HFFc6 (cell line): Measurements from ENCODE around the gene ASCC2. TPM values are rescaled to one million over a fixed set of nuclear protein-coding genes. Genes with fewer than 3 reads are reported as not detected.

Source experiments
- DNase-seq: peaks from one replicate; pipeline ENCODE4 v3.0.0-alpha.2; 2018
- H3K27ac Mint-ChIP-seq: 2 replicates; pipeline ENCODE4 v1.8.0; 2020; ENCODE audit warnings: mild to moderate bottlenecking, mixed read lengths
- H3K27me3 Mint-ChIP-seq: 2 replicates; pipeline ENCODE4 v1.8.0; 2021; ENCODE audit warnings: mild to moderate bottlenecking, moderate library complexity, mixed read lengths; ENCODE audit not compliant: insufficient read depth
- H3K36me3 Mint-ChIP-seq: 2 replicates; pipeline ENCODE4 v1.8.0; 2021; ENCODE audit warnings: low read depth, mixed read lengths
- H3K4me1 Mint-ChIP-seq: 2 replicates; pipeline ENCODE4 v1.8.0; 2020; ENCODE audit warnings: low read depth, mixed read lengths
- H3K4me3 Mint-ChIP-seq: 2 replicates; pipeline ENCODE4 v1.8.0; 2020; ENCODE audit warnings: mild to moderate bottlenecking, moderate library complexity, mixed read lengths
- H3K9me3 Mint-ChIP-seq: 2 replicates; pipeline ENCODE4 v1.8.0; 2020; ENCODE audit warnings: mild to moderate bottlenecking, mixed read lengths
- total RNA-seq, 6 experiments: library from RNA; stranded (reverse); fragmentation: NEBNext Ultra II Directional; extraction: Animal tissue kit (Norgen Biotek cat#: 25700); gene quantifications; 2 replicates in 1 of 6; 3 replicates in 5 of 6; pipeline ENCODE4 v1.2.3, GENCODE V29; 2021
- TF ChIP-seq, protein P1 (sequence below): fragments of 200-600 bp; sonication (generic); IDR thresholded peaks from 2 replicates; pipeline ENCODE4 v1.5.0; 2021; ENCODE audit warnings: antibody characterized with exemption, mild to moderate bottlenecking

ASCC2 gene
- total RNA-seq, 6 experiments from 2014 or later = 60.1 to 73.6 (median 66.4) TPM

GRCh38 chr22:29825578-29825977, 12.5 kb downstream of the ASCC2 start:
- Mint-ChIP-seq H3K4me1 (peaks cover 28% of the 10 kb centered on the region), H3K27me3 (no peaks in the 10 kb centered on the region; the same call in 1 of the 2 replicates), H3K27ac (no peak overlapping the region), H3K9me3 (no peaks in the 10 kb centered on the region), H3K4me3 (no peak overlapping the region), H3K36me3 (peaks cover 46% of the 10 kb centered on the region)
- DNase-seq = no peak
- TF ChIP-seq, protein P1, sequence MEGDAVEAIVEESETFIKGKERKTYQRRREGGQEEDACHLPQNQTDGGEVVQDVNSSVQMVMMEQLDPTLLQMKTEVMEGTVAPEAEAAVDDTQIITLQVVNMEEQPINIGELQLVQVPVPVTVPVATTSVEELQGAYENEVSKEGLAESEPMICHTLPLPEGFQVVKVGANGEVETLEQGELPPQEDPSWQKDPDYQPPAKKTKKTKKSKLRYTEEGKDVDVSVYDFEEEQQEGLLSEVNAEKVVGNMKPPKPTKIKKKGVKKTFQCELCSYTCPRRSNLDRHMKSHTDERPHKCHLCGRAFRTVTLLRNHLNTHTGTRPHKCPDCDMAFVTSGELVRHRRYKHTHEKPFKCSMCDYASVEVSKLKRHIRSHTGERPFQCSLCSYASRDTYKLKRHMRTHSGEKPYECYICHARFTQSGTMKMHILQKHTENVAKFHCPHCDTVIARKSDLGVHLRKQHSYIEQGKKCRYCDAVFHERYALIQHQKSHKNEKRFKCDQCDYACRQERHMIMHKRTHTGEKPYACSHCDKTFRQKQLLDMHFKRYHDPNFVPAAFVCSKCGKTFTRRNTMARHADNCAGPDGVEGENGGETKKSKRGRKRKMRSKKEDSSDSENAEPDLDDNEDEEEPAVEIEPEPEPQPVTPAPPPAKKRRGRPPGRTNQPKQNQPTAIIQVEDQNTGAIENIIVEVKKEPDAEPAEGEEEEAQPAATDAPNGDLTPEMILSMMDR = no peak

GRCh38 chr22:29824677-29825076, 13.4 kb downstream of the ASCC2 start:
- Mint-ChIP-seq H3K36me3 (peaks cover 41% of the 10 kb centered on the region), H3K4me1 (peaks cover 28% of the 10 kb centered on the region), H3K4me3 (no peak overlapping the region), H3K27me3 (no peaks in the 10 kb centered on the region; the same call in 1 of the 2 replicates), H3K9me3 (no peaks in the 10 kb centered on the region), H3K27ac (no peak overlapping the region)
- DNase-seq = no peak
- TF ChIP-seq, protein P1 = no peak

- Mint-ChIP-seq H3K27me3 (no peaks in the 10 kb centered on the region; the same call in 1 of the 2 replicates), H3K9me3 (no peaks in the 10 kb centered on the region), H3K36me3 (peaks cover 36% of the 10 kb centered on the region), H3K4me1 (peaks cover 25% of the 10 kb centered on the region), H3K4me3 (no peak overlapping the region), H3K27ac (peak overlapping the region; percentile 50)
- DNase-seq = peak; percentile 87
- TF ChIP-seq, protein P1 = no peak
Observed at GRCh38 chr22:29821291-29822016, 16.6 kb downstream of the ASCC2 start.

- Mint-ChIP-seq H3K27me3 (no peaks in the 10 kb centered on the region; the same call in 1 of the 2 replicates), H3K36me3 (peaks cover 36% of the 10 kb centered on the region), H3K27ac (peak overlapping the region; percentile 50)
Observed at GRCh38 chr22:29820961-29821290, 17.1 kb downstream of the ASCC2 start.

DNA sequence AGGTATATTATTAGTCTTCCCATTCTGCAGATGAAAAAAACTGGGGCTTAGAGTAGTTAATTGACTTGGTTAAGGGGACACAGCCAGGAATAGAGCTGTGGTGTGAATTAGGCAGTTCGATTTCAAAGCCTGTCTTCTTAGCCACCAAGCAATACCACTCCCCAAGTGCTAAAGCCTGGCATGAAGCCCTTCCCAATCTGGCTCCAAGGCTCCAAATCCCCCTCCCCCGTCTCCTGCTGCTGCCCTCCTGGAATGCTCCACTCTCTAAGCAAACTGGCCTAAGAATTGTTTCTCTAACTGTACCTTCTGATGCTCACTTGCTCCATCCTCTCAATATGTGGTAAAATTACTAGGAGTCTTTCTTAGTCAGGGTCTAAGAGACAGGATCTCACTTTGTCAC, 18.6 kb downstream of the ASCC2 start:
- H3K27me3 Mint-ChIP-seq = no peaks in the 10 kb centered on the region; the same call in 1 of the 2 replicates
- H3K27ac Mint-ChIP-seq = no peak overlapping the region
- H3K4me1 Mint-ChIP-seq = peaks cover 30% of the 10 kb centered on the region
- no peaks in the 10 kb centered on the region for H3K9me3 Mint-ChIP-seq
- TF ChIP-seq, protein P1 = no peak
- peaks cover 30% of the 10 kb centered on the region for H3K36me3 Mint-ChIP-seq
- no peak overlapping the region for H3K4me3 Mint-ChIP-seq
- DNase-seq = no peak

More at GRCh38 chr22:29820961-29821290, 17.1 kb downstream of the ASCC2 start:
- Mint-ChIP-seq H3K4me1 (peaks cover 30% of the 10 kb centered on the region), H3K4me3 (no peak overlapping the region), H3K9me3 (no peaks in the 10 kb centered on the region)
- no peak for DNase-seq
- TF ChIP-seq, protein P1 = no peak
